Colon (tissue), 2 donors: ENCODE measurements around the gene B3GLCT.
"Not testable (repeated sequence)": the region's sequence is repeated elsewhere in the genome, so short reads cannot be mapped to it uniquely, and the experiment has no call there.

Experiments
- FAIRE-seq: peaks from 2 replicates; lab custom pipeline; 2012; peaks lifted over from hg19 to GRCh38; lab: Jason Lieb, UNC
- donor health status: control.
- donor health status: control.

Gene B3GLCT

GRCh38 chr13:31199849-31200636 is at the start of gene B3GLCT:
B3GLCT (plus strand) TSS chr13:31199975; CDS start chr13:31200085, 110 bp downstream.
- FAIRE-seq, result no peak

- FAIRE-seq, result no peak
Observed at GRCh38 chr13:31150315-31150985, 49.3 kb upstream of the B3GLCT start.

DNA sequence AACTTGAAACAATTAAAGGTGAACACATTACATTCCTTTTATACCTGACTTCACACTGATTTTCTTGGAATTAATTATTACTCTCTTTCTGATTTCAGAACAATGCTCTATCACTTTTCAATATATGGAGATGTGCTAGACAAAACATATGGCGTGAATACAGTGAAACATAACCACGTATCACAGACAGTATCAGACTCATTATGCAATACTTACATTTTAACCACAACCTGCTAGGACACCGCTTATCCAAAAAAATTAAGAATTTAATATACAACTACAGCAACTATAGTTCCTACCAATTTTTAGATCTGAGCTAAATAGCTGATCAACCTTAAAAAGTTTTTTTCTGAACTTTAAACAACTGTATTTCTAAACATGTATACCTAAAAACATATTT is 47.9 kb upstream of the B3GLCT start:
- FAIRE-seq, result no peak

DNA sequence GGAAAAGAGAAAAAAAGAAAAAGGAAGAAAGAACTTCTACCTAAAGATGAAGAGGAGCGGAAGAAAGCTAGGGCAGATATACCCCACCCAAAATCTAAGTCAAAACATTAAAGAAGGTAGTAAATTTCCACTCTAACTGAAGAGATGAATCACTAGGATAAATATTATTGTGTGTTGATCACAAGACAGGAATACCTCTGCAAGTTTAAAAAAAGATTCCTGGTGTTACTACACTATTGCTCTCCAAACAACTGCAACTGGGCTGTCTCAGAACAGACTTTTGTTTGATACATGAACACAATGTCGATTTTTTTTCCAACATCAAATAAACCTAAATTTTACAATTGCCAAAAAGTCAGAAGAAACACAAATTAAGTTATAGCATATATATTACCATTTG is 44.8 kb upstream of the B3GLCT start:
- no peak for FAIRE-seq

- FAIRE-seq, result no peak
Observed at GRCh38 chr13:31159306-31159705, 40.5 kb upstream of the B3GLCT start.

DNA sequence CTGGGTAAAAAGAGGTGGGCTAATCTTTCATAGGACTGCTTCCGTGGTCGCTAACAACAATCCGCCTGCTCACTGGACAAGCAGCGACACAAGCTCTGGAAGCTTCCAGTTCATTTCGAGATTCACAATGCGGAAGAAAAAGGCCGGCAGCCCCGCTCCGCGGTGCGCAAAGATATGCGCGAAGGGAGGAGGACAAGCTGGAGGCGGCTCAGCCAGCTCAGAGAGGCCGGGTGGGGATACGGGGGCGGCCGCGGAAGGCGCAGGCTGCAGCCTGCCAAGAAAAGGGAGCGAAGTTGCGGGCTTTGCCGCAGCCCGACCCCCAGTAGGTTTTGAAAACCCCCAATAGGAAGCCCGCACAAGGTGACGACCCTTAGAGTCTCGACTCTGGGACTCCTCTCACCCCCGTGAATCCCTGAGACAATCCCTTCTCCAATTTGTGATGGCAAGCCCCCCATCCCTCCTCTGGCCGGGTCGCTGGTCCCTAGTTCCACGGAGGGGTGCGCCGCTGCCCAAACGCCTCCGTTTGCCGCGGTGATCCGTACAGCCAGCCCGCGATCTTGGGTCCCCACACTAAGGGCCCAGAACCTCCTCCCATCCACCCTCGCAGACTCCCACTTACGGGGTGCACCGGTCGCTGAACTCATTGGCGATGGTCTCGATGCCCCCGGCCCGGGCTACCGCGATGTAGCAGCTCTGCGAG is 38.8 kb upstream of the B3GLCT start:
- no peak for FAIRE-seq

DNA sequence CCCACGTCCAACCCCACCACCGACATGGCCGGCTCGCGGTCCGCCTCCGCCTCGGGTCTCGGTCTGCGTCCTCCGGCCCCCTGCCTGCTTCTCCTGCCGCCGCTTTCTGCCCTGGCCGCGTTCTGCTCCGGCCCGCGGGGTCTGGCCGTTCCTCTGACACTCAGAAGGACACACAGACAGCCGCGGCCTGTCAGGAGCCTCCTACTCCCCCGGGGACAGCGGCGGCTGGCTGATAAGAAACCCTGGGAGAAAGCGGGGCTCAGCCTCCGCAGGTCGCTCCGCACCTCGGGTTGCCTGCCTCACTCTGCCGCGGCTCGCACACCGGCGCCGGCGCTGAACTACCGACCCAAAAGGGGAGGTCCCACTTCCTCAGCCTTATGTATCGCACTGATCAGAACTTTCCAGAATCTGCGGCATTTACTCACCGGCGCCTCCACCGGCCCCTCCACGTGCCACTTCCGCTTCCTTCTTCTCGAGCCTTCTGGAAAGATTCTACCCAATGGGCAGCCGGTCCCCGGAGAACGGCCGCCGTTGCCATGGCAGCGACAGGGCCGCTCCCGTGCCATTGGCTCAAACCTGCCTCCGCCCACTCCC is 38.1 kb upstream of the B3GLCT start, which contains the start of gene HSPH1:
Gene HSPH1, minus strand, starts transcription at position 348 of the 594 bp plus-strand sequence. Its CDS starts 322 bp downstream, at position 26.
- FAIRE-seq, result no peak

- peak; percentile 68 for FAIRE-seq
Observed at GRCh38 chr13:31162151-31163008, 37.4 kb upstream of the B3GLCT start.

- no peak for FAIRE-seq
Observed at GRCh38 chr13:31166591-31166990, 33.2 kb upstream of the B3GLCT start.

GRCh38 chr13:31167490-31167889 is 32.3 kb upstream of the B3GLCT start:
- no peak for FAIRE-seq

- no peak for FAIRE-seq
Observed at GRCh38 chr13:31168166-31168565, 31.6 kb upstream of the B3GLCT start.

GRCh38 chr13:31168736-31169135 is 31.0 kb upstream of the B3GLCT start:
- FAIRE-seq, result no peak

GRCh38 chr13:31172001-31172400 is 27.8 kb upstream of the B3GLCT start:
- FAIRE-seq, result no peak

DNA sequence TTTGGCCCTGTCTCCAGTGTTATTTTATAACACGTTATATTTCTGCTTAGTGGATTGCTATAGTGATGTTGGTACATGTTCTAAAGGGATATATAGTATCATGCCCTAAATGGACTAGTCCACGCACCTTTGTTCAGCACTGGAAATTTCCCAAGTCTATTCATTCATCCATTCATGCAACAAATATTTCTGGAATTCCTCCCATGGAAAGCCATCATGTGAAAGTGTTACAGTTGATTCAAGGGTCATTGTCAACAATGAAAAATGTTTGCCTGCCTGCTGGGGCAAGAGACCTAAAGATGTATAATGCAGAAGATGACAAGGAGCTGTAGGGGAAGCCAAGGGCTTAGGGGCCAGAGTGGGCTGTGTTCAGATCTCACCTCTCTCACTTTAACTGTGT is 27.2 kb upstream of the B3GLCT start:
- FAIRE-seq, result no peak

DNA sequence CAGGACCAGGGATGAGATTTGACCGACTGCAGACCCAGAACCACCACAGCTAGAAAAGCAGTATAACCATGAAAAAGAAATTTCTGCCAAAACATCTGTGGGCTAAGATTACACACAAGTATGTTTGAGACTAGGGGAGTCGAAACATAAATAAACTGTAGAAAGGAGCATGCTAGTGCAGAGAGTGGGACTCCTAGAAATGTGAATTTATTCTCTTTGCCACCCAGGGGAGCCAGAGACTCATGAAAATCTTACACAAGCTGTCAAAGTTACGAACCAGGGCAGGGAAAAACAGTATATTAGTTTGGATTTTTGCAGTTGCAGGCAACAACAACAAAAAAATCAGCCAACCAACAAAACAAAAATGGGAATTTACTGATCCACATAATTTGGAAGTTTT is 25.8 kb upstream of the B3GLCT start:
- FAIRE-seq, result no peak

DNA sequence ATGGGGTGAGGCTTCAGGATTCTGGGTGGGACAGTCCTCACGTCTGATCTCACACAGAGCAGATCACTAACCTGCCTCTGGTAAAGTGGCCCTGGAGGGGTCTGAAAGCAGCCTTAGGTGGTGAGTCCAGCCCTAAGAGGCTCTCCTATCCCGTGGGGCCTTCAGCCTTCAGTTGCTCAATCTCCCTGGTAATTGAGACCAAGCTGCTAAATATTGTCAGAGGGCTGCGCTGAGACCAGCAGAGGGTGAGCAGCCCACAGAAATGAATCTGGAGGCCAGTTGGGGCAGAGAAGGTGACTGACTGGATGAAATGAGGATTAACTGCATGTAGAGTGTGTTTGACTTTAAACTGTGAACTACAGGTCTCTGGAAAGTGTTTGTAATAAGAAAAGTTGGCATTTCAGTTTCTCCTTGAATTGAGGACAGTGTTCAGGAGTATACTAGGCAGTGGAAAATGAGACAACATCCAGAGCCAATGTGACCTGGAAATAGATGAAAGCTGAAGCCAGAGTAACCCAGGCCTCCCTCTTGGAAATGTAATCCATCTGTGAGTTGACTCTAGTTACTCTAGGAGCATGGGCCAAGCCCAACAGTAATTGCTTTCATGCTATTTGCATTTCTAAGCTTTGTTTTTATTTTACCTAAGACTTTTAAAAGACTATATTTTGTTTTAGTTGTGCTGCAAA is 23.8 kb upstream of the B3GLCT start:
- no peak for FAIRE-seq

DNA sequence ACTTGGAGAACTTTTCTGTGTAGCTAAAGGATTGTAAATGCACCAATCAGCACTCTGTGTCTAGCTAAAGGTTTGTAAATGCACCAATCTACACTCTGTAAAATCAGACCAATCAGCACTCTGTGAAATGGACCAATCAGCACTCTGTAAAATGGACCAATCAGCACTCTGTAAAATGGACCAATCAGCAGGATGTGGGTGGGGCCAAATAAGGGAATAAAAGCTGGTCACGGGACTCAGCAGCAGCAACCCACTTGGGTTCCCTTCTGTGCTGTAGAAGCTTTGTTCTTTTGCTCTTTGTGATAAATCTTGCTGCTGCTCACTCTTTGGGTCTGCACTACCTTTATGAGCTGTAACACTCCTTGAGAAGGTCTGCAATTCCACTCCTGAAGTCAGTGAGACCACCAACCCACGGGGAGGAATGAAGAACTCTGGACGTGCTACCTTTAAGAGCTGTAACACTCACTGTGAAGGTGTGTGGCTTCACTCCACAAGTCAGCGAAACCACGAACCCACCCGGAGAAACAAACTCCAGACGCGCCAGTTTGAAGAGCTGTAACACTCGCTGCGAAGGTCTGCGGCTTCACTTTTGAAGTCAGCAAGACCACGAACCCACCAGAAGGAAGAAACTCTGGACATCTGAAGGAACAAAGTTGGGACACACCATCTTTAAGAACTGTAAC is 21.8 kb upstream of the B3GLCT start:
- FAIRE-seq, result not testable (repeated sequence)

GRCh38 chr13:31179241-31179640 is 20.5 kb upstream of the B3GLCT start:
- no peak for FAIRE-seq

DNA sequence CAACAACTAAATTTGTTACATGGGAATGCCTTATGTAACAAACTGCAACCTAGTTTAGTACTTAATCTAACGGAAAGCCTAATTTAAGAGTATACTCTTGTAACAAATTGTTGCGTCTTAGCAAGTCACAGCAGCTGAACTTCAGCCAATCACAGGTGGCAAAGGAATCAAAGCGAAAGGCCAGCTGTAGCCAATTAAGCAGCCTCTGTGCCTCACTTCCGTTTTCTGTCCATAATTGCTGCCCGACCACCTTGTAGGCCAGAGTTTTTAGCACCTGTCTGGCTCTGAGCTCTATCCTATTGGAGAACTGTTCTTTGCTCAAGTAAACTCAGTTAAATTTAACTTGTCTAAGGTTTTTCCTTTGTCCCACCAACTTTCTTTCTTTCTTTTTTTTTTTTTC is 20.0 kb upstream of the B3GLCT start:
- no peak for FAIRE-seq

DNA sequence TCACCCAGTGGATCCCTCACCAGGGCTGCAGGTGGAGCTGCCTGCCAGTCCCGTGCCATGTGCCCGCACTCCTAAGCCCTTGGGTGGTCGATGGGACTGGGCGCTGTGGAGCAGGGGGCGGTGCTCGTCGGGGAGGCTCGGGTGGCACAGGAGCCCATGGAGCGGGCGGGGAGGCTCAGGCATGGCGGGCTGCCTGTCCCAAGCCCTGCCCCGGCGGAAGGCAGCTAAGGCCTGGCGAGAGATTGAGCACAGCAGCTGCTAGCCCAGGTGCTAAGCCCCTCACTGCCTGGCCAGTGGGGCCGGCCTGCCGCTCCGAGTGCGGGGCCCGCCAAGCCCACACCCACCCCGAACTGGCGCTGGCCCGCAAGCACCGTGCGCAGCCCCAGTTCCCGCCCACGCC is 16.8 kb upstream of the B3GLCT start:
- FAIRE-seq, result no peak
